Fibroblast of villous mesenchyme (primary cell): Measurements from ENCODE around the gene ADGRL3. TPM values are rescaled to one million over a fixed set of nuclear protein-coding genes. Genes with fewer than 3 reads are reported as not detected.
"Not testable (repeated sequence)": the region's sequence is repeated elsewhere in the genome, so short reads cannot be mapped to it uniquely, and the experiment has no call there.

Source experiments
- DNase-seq: peaks from one replicate; pipeline ENCODE4 v3.0.0-alpha.2; 2010; ENCODE audit warnings: low read depth
- H3K4me3 ChIP-seq: 2 replicates; pipeline ENCODE4 v1.5.1; 2011; ENCODE audit warnings: low read depth, mild to moderate bottlenecking, low read length
- CTCF ChIP-seq: IDR thresholded peaks from 2 replicates; pipeline ENCODE4 v1.5.1; 2012; ENCODE audit warnings: low read depth, mild to moderate bottlenecking, low read length; ENCODE audit not compliant: insufficient read depth
- total RNA-seq: library from RNA; depleted of rRNA; stranded (reverse); fragments of >200 nt; gene quantifications from 2 replicates; pipeline ENCODE4 v1.2.3, GENCODE V29; 2012

The ADGRL3 gene
- total RNA-seq, 1 donor: 2.2 TPM

- no peak overlapping the region for H3K4me3 ChIP-seq
- no peak for TF ChIP-seq CTCF
- no peak for DNase-seq
These were observed 628.8 kb downstream of the ADGRL3 start for GRCh38 chr4:61828960-61829359.

GRCh38 chr4:61831987-61832386 lies 631.9 kb downstream of the ADGRL3 start:
- TF ChIP-seq CTCF: no peak
- no peak overlapping the region for H3K4me3 ChIP-seq
- no peak for DNase-seq

GRCh38 chr4:61837395-61837794 lies 637.3 kb downstream of the ADGRL3 start:
- DNase-seq: no peak
- no peak overlapping the region for H3K4me3 ChIP-seq
- no peak for TF ChIP-seq CTCF

- no peak for DNase-seq
- TF ChIP-seq CTCF: no peak
- no peak overlapping the region for H3K4me3 ChIP-seq
These were observed 637.9 kb downstream of the ADGRL3 start for GRCh38 chr4:61838072-61838471.

- no peak for TF ChIP-seq CTCF
- DNase-seq: no peak
- no peak overlapping the region for H3K4me3 ChIP-seq
These were observed 641.6 kb downstream of the ADGRL3 start for GRCh38 chr4:61841714-61842113.

- no peak for TF ChIP-seq CTCF
- H3K4me3 ChIP-seq: no peak overlapping the region
- DNase-seq: no peak
These were observed 651.0 kb downstream of the ADGRL3 start for GRCh38 chr4:61851126-61851525.

GRCh38 chr4:61852105-61852504 lies 652.0 kb downstream of the ADGRL3 start:
- H3K4me3 ChIP-seq, DNase-seq: not testable (repeated sequence)
